HepG2 (cell line): ENCODE results near the gene HEBP1. TPM values are rescaled to one million over a fixed set of nuclear protein-coding genes. Genes with fewer than 3 reads are reported as not detected.

Source experiments
- ATAC-seq: fragments of 200-7000 bp; cut with Tn5 transposase; 3 replicates; pipeline ENCODE4 v1.9.1; 2020; ENCODE audit warnings: mild to moderate bottlenecking, moderate library complexity
- BruUV-seq: library from RNA; stranded (reverse); fragments of 400-500 nt; replicated peaks from 2 replicates; lab custom pipeline; 2021; lab: Mats Ljungman, UMichigan
- CTCF ChIA-PET: fragments of 300-600 bp; formaldehyde crosslinking; extraction: SDS; loops from one replicate; lab custom pipeline; 2021; ENCODE audit warnings: low total read pairs, inconsistent platforms, low intra/inter-chr PET ratio; lab: Yijun Ruan, JAX
- POLR2A ChIA-PET: fragments of 350-600 bp; sonication (Branson Sonifier 250); formaldehyde crosslinking; loops from one replicate; lab custom pipeline; 2020; ENCODE audit warnings: antibody characterized with exemption, inconsistent platforms; lab: Yijun Ruan, JAX
- DNase-seq: peaks from one replicate; pipeline ENCODE4 v3.0.0-alpha.2; 2015; ENCODE audit warnings: low spot score
- FAIRE-seq: peaks from 3 replicates; lab custom pipeline; 2011; peaks lifted over from hg19 to GRCh38; lab: Jason Lieb, UNC
- H2AFZ ChIP-seq: one replicate; pipeline ENCODE4 v1.6.1; 2011; ENCODE audit warnings: low read length, inconsistent platforms
- H3K27ac ChIP-seq: fragments of 300-600 bp; 3 replicates; pipeline ENCODE4 v1.8.0; 2011; ENCODE audit warnings: mixed run types, mild to moderate bottlenecking, mixed read lengths, low read length, inconsistent platforms; ENCODE audit not compliant: insufficient read depth; ENCODE audit errors: extremely low read length
- H3K27me3 ChIP-seq, 2 experiments: fragments of 200-600 bp in 1 of 2; 2 replicates in 1 of 2; 3 replicates in 1 of 2; pipeline versions ENCODE4 v1.6.0 to v1.8.0; 2011; ENCODE audit warnings: low read length in 2 of 2, mild to moderate bottlenecking in 2 of 2, moderate library complexity in 2 of 2, inconsistent platforms in 1 of 2; ENCODE audit not compliant: insufficient read depth in 2 of 2, control insufficient read depth in 1 of 2
- H3K36me3 ChIP-seq, 2 experiments: fragments of 200-600 bp in 1 of 2; replicated peaks in 1 of 2; 2 replicates in 1 of 2; 3 replicates in 1 of 2; pipeline versions ENCODE4 v1.5.1 to v1.8.0; 2011; ENCODE audit warnings: low read length in 2 of 2, inconsistent platforms in 1 of 2; ENCODE audit not compliant: insufficient read depth in 2 of 2, control insufficient read depth in 1 of 2
- H3K4me1 ChIP-seq: 2 replicates; pipeline ENCODE4 v1.5.1; 2012; ENCODE audit warnings: low read length, inconsistent platforms; ENCODE audit not compliant: insufficient read depth
- H3K4me2 ChIP-seq: 2 replicates; pipeline ENCODE4 v1.6.0; 2011; ENCODE audit warnings: low read depth, low read length, inconsistent platforms
- H3K4me3 ChIP-seq, 3 experiments: fragments of 200-600 bp in 1 of 3; sonication (generic), shearing (Covaris generic) in 1 of 3; replicated peaks in 1 of 3; 2 replicates each; pipeline ENCODE4 v1.5.1; 2011 to 2016; ENCODE audit warnings: low read length in 3 of 3, inconsistent platforms in 2 of 3, low read depth in 2 of 3, mild to moderate bottlenecking in 2 of 3, control low read depth in 1 of 3, mixed read lengths in 1 of 3; ENCODE audit not compliant: insufficient read depth in 1 of 3
- H3K79me2 ChIP-seq: one replicate; pipeline ENCODE4 v1.6.1; 2011; ENCODE audit warnings: low read length, inconsistent platforms; ENCODE audit not compliant: insufficient read depth
- H3K9ac ChIP-seq: 2 replicates; pipeline ENCODE4 v1.6.0; 2011; ENCODE audit warnings: mild to moderate bottlenecking, low read depth, low read length, inconsistent platforms; ENCODE audit not compliant: insufficient read depth
- H3K9me3 ChIP-seq: 2 replicates; pipeline ENCODE4 v1.5.1; 2012; ENCODE audit warnings: mild to moderate bottlenecking, low read length
- H4K20me1 ChIP-seq: 2 replicates; pipeline ENCODE4 v1.6.0; 2011; ENCODE audit warnings: inconsistent platforms, mild to moderate bottlenecking, low read length, moderate library complexity; ENCODE audit not compliant: insufficient read depth
- AHDC1 ChIP-seq: sonication (generic); formaldehyde crosslinking; IDR thresholded peaks from 2 replicates; pipeline ENCODE4 v1.5.1; 2020; ENCODE audit warnings: mild to moderate bottlenecking, missing genetic modification reagents, borderline replicate concordance
- BRF2 ChIP-seq: sonication (generic); formaldehyde crosslinking; IDR thresholded peaks from 2 replicates; pipeline ENCODE4 v1.8.1; 2022; ENCODE audit warnings: mild to moderate bottlenecking, missing genetic modification reagents
- NAIF1 ChIP-seq: sonication (generic); formaldehyde crosslinking; IDR thresholded peaks from 2 replicates; pipeline ENCODE4 v1.5.0; 2020; ENCODE audit warnings: mild to moderate bottlenecking, missing genetic modification reagents, borderline replicate concordance
- SPEN ChIP-seq: sonication (generic); formaldehyde crosslinking; IDR thresholded peaks from 2 replicates; pipeline ENCODE4 v1.5.1; 2020; ENCODE audit warnings: low read depth, mild to moderate bottlenecking, missing genetic modification reagents
- SRY ChIP-seq: sonication (generic); formaldehyde crosslinking; IDR thresholded peaks from 2 replicates; pipeline ENCODE4 v1.8.0; 2022; ENCODE audit warnings: mild to moderate bottlenecking, missing genetic modification reagents
- TARDBP ChIP-seq: sonication (generic); formaldehyde crosslinking; IDR thresholded peaks from 2 replicates; pipeline ENCODE4 v1.8.0; 2022; ENCODE audit warnings: mild to moderate bottlenecking, missing genetic modification reagents
- U2AF2 ChIP-seq: fragments of 200-400 bp; formaldehyde crosslinking; IDR thresholded peaks from 2 replicates; pipeline ENCODE4 v1.6.1; 2017; ENCODE audit warnings: low read depth, mild to moderate bottlenecking, low read length
- WIZ ChIP-seq: sonication (generic); formaldehyde crosslinking; IDR thresholded peaks from 2 replicates; pipeline ENCODE4 v1.5.1; 2020; ENCODE audit warnings: mild to moderate bottlenecking, missing genetic modification reagents
- ZNF138 ChIP-seq: sonication (generic); formaldehyde crosslinking; IDR thresholded peaks from 2 replicates; pipeline ENCODE4 v1.5.0; 2020; ENCODE audit warnings: mild to moderate bottlenecking, low read depth, missing genetic modification reagents
- ZNF552 ChIP-seq: sonication (generic); formaldehyde crosslinking; IDR thresholded peaks from 2 replicates; pipeline ENCODE4 v1.9.0; 2022; ENCODE audit warnings: missing genetic modification reagents, mild to moderate bottlenecking, borderline replicate concordance
- ZNF574 ChIP-seq: sonication (generic); formaldehyde crosslinking; IDR thresholded peaks from 2 replicates; pipeline ENCODE4 v1.4.0; 2020; ENCODE audit warnings: missing genetic modification reagents
- ZNF652 ChIP-seq: IDR thresholded peaks from 2 replicates; pipeline ENCODE4 v1.6.1; 2016; ENCODE audit warnings: low read depth, borderline replicate concordance
- ZNF766 ChIP-seq: sonication (generic); formaldehyde crosslinking; IDR thresholded peaks from 2 replicates; pipeline ENCODE4 v1.5.0; 2020; ENCODE audit warnings: missing genetic modification reagents, borderline replicate concordance
- ZSCAN9 ChIP-seq: IDR thresholded peaks from 2 replicates; pipeline ENCODE4 v1.6.1; 2016; ENCODE audit warnings: borderline replicate concordance
- ZZZ3 ChIP-seq: sonication (generic); formaldehyde crosslinking; IDR thresholded peaks from 2 replicates; pipeline ENCODE4 v1.4.0; 2020; ENCODE audit warnings: missing genetic modification reagents, mild to moderate bottlenecking, borderline replicate concordance
- WGBS: methylation state at CpG from one replicate; pipeline ENCODE4 v1.1.6; 2017; ENCODE audit warnings: low lambda C conversion rate; 5-methylcytosine and 5-hydroxymethylcytosine counted together
- in situ Hi-C: cut with HindIII; loops from 2 replicates; pipeline ENCODE4 v1.10.0; 2017; ENCODE audit warnings: low pct_unique_long_range_greater_than_20kb; ENCODE audit not compliant: extremely low pct_ligation_motif_present
- intact Hi-C: fragments of 100-400 bp; cut with micrococcal nuclease; formaldehyde crosslinking; loops from one replicate; pipeline ENCODE4 v1.10.0; 2022; ENCODE audit not compliant: unreplicated experiment
- polyA plus RNA-seq, 8 experiments: library from polyadenylated mRNA; depleted of rRNA in 3 of 8; stranded (reverse) in 7 of 8; unstranded in 1 of 8; fragments of >200 nt; fragmentation: Illumina TruSeq in 4 of 8; extraction: Trizol in 4 of 8; gene quantifications; 2 replicates each; pipeline versions ENCODE4 v1.2.1 to v1.2.3, GENCODE V29; 2011 to 2016; ENCODE audit warnings: low read depth in 4 of 8, missing spikeins in 1 of 8, mixed read lengths in 1 of 8; ENCODE audit not compliant: insufficient read depth in 1 of 8
- total RNA-seq, 5 experiments: library from RNA; depleted of rRNA; stranded (reverse); fragments of >200 nt; fragmentation: Illumina TruSeq; extraction: Trizol; gene quantifications; 2 replicates each; pipeline ENCODE4 v1.2.3, GENCODE V29; 2016; ENCODE audit warnings: low read depth in 1 of 5

HEBP1 gene
- total and polyA plus RNA-seq, 2 of the 13 experiments (the other 11 are each of a cell fraction or from before 2014, with no cell fraction given) = 7.8 to 9.4 TPM

- intact Hi-C loops (loop anchor here (10.0 kb wide), 1 partner anchor 178 kb away; the partner anchor contains the start of gene GSG1), in situ Hi-C loops (no loop called here)
- Histone ChIP-seq H3K36me3 (peaks cover 0 to 6% of the 10 kb centered on the region in 2 experiments; a peak in 1 of 5 replicates), H3K79me2 (no peaks in the 10 kb centered on the region), H3K9me3 (no peaks in the 10 kb centered on the region), H3K27ac (no peak overlapping the region), H3K4me3 (peak overlapping the region in 1 of 3 experiments; percentile 72; a peak in 1 of 6 replicates), H3K4me1 (peaks cover 15% of the 10 kb centered on the region), H3K27me3 (no peaks in the 10 kb centered on the region), H4K20me1 (no peaks in the 10 kb centered on the region), H3K4me2 (peak overlapping the region; percentile 75), H3K9ac (peak overlapping the region; percentile 10; the same call in 1 of the 2 replicates), H2AFZ (peak overlapping the region; percentile 94)
- TSS peak; percentile 90 for BruUV-seq
- WGBS = 89% methylated on average over 18 of the region's 18 CpGs
- FAIRE-seq (no peak), DNase-seq (no peak), ATAC-seq (no peak; the same call in 2 of the 3 replicates)
- CTCF ChIA-PET = no interaction called here
- POLR2A ChIA-PET = interaction anchor here (1.0 kb wide), 1 partner anchor 20 kb away, joined by 5 read pairs; no protein-coding TSS in a partner anchor
- TF ChIP-seq ZNF766 (no peak), AHDC1 (CRISPR knock-in tag) (no peak), ZNF652 (CRISPR knock-in tag) (no peak), U2AF2 (no peak), TARDBP (CRISPR knock-in tag) (no peak), ZZZ3 (CRISPR knock-in tag) (no peak), ZSCAN9 (CRISPR knock-in tag) (no peak), ZNF574 (CRISPR knock-in tag) (no peak), SPEN (0 out of 2 replicates have a peak, but pooled peaks have one; percentile 6), BRF2 (CRISPR knock-in tag) (no peak), NAIF1 (no peak), WIZ (0 out of 2 replicates have a peak, but pooled peaks have one; percentile 2), SRY (CRISPR knock-in tag) (0 out of 2 replicates have a peak, but pooled peaks have one; percentile 7), ZNF552 (CRISPR knock-in tag) (no peak), ZNF138 (CRISPR knock-in tag) (no peak)
These were observed 73.4 kb downstream of the HEBP1 start for GRCh38 chr12:12926571-12927071.
